GM20431 (cell line): ENCODE measurements around the gene MICALL2.

ENCODE experiments used
- in situ Hi-C: fragments of 300-500 bp; cut with MseI, MboI; formaldehyde crosslinking; loops from one replicate; pipeline ENCODE4 v1.15.0; 2020; ENCODE audit warnings: low sequenced_read_pairs; ENCODE audit not compliant: unreplicated experiment

Gene MICALL2

DNA sequence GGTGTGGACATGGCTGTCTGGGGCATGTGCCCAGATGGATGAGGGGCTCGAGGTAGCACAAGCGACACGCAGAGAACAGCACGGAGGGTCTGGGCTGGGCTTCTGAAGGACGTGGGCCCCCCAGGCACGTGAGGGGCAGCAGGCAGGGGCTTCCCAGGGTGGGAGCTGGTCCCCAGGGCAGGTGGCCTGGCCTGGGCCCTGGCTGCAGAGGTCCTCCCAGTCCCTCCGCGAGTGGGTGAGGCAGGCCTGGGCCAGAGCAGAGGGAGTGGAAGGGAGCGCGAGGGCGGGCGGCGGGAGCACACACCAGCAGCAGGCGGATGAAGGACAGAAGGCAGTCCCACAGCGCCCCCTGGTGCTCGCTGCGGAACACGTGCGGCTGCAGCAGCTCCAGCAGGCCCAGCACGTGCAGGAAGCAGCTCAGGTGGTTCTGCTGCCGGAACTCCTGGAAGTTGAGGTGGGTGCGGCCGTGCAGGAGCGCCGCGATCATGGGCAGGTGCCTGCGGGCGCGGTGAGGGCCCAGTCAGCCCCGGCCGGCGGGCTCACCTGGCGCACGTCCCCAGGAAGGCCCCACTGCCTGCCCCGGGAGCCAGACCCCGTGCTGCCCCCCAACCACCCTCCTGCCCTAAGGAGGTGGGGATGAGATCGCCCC is 14.7 kb upstream of the MICALL2 start:
- in situ Hi-C loops = no loop called here

DNA sequence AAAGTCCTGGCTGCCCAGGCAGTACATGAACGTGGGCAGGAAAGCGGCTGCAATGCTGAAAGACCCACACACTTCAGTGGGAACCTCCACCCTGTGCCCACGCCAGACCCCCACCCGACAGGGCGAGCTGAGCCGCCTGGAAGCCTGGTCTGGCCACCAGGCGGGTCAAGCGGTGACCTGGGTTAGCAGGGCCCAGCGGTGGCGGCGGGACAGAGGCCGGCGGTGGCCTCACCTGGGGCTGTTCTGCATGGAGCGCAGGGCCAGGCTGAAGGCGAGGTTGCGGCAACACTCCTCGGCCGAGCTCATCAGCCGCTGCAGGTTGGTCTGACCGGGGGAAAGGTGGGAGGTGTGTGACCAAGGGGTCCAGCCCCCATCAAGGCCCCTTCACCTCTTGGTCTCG is 11.6 kb upstream of the MICALL2 start:
- in situ Hi-C loops = no loop called here

DNA sequence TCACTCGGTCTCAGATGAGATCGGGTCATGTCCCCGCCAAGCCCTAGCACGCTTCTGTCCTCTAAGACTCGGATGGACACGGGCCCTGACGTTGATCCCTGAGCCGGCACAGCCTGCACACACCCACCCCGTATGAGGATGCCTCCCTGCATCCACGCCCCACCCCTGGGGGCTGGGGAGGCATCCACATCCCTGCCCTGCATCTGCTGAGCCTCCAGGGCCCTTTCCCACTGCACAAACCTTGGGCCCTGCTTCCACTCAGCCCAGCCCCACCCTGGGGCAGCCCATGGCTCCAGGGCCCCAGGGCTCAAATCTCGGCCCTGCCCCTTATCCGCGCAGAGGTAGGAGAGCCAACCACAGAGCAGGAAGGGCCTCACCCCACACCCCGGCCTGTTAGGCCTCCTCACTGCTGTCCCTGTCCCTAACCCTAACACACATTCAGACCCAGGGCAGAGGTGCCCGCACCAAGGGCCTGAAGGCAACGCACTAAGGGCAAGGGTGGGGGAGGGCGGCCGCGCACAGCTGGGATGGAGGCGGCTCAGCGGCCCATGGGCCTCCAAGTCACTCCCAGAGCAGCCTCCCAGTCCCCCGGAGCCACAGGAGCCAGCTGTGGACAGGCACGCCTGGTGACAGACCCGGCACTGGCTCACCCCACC is 9.5 kb upstream of the MICALL2 start:
- in situ Hi-C loops = no loop called here

DNA sequence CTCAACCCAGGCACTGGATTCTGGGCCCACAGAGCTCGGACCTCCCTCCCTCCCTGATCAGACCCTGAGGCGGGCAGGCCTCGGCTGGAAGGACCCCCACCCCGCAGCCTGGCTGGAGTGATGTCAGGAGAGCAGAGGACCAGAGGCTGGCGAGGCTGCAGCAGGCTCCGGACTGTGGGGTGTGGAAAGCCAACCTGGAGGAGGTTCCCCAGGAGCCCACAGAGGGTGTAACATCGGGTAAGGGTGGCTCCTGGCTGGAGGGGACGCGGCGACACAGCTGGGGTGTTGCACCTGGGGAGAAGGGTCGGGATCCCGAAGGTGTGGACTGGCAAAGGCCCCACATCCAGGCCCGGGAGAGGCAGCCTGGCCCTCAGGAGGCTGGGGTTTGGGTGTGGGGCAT is 8.9 kb upstream of the MICALL2 start:
- in situ Hi-C loops = no loop called here

DNA sequence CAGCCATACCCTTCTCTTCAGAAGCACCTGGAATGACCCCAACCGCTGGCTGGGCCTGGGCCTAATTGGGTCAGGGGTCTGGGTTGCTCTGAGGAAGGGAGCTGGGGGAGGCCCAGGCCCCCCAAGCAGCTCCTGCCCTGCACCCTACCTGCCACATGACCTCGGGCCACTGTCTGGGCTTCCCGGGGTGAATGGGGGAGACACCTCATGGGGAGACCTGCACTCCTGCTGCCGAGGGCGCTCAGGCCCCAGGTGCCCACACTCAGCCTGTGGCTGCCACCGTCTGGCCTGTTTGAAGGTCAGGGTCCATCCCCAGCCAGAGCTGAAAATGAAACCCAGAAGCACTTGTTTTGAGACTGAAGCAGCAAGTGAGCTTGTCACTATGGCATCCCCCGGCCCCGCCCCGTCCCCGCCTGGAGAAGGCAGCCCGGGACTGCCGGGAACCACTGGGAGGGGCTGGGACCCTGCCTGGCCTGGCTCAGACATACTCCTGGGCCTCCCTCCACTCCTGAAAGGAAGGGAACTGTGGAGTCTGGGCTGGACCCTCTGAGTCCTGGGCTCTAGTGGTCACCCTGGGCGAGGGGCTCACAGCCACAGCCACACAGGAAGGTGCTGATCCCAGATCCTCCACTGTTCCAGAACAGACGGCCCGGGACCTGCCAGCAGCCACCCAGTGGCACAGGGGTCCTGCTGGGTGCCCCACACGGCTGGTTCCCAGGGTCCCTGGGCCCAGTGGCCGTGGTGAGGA is 7.4 kb upstream of the MICALL2 start:
- in situ Hi-C loops = no loop called here

DNA sequence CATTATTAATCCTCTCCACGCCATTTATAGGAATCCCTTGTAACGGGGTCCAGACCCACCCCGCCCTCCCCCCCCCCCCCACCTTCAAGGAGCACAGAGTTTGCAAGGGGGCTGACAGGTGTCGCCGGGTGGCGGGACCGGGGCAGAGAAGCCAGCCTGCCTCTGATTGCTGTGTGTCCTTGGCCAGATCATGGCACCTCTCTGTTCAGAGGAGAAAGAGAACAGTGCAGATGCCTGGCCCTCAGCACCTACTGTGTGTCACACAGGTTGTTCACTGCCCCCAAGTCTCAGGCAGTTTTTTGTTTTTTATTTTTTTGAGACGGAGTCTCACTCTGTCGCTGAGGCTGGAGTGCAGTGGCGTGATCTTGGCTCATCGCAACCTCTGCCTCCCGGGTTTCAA is 5.4 kb upstream of the MICALL2 start:
- in situ Hi-C loops = no loop called here

DNA sequence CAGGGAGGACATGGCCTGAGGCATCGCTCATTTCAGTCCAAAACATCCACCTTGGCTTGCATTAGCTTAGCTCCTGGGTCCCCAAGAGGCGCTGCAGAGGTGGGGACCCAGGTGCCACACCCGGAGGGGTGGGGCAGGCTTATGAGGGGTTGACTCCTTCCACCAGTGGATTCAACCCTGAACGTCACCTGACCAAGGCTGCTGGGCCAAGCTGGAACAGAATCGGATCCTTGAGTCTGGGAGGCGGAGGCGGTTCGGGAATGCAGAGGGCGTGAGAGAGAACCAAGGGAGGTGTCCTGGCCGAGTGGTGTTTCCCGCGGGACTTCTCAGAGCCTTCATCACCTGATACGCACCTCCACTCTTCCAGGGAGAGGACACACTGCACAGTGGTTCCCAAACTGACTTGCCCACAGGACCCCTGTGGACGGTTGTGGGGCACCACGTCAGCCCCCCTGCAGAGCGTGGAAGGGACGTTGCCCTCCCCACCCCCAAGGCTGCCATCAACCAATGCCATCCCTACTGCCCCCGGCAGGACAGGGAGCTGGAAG is 4.5 kb upstream of the MICALL2 start:
- in situ Hi-C loops = no loop called here

DNA sequence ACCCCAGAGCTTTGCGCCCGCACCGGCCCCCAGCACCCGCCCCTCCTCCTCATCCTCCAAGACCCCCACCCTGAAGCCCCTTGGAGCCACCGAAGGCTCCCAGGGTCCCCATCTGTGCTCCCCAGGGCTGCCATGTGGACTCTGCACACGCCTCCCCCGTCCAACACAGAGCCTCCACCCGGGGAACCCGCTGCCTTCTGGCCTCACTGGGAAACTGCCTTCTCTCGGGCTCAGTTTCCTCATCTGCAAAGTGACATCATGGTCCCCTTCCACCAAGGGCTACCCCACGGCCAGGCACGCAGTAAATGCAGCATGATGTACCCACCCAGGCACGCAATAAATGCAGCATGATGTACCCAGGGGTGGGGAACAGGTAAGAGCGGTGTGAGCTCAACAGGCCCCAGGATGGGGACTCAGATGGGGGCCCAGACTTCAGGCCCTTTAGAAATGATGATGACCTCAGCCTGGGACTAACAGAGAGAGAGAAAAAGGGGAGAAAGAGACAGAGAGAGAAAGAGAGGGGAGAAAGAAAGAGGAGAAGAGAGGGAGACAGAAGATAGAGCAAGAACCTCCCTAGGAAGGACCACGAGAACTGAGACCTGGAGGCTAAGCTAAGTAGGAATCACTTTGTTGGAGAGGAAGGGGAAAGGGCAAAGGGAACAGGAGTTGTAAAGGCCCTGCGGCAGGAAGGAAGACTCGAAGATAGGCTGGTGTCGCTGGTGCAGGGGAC is 2.5 kb upstream of the MICALL2 start:
- in situ Hi-C loops = no loop called here

DNA sequence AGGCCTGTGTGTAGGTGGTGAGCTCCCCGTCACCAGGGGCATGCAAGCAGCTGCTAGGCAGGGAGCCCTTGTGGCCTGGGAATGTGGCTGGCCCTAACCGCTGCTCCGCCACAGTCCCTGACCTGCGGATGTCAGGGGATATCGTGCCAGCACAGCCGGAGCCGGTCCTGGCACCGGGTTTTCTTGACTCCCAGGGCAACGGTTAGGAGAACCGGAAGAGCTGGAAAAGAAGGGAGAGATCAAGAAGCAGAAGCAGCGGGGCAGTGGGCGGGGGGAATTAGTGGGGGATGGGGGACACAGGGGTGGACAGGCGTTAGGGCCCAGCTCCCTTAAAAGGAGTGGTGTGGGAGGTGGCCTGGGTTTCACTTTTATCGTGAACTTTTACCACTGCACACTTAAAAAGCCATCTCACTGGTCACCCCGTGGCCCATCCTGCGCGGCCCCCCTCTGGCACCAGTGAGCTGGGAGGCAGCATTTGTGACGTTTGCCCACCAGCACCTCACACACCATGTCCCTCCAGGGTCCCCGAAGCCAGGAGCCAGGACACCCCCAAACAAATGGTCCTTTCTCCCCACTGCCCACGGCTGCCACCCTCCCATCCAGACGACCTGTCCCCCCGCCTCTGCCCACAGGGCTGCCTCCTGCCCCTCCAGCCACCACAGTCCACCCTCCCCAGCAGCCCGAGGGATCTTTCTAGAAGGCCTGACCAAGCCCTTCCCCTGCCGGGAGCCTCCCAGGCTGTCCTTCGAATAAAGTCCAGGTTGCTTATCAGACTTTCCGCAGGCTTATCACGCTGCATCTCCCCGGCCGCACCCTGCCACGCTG is 1.8 kb upstream of the MICALL2 start:
- in situ Hi-C loops = no loop called here

DNA sequence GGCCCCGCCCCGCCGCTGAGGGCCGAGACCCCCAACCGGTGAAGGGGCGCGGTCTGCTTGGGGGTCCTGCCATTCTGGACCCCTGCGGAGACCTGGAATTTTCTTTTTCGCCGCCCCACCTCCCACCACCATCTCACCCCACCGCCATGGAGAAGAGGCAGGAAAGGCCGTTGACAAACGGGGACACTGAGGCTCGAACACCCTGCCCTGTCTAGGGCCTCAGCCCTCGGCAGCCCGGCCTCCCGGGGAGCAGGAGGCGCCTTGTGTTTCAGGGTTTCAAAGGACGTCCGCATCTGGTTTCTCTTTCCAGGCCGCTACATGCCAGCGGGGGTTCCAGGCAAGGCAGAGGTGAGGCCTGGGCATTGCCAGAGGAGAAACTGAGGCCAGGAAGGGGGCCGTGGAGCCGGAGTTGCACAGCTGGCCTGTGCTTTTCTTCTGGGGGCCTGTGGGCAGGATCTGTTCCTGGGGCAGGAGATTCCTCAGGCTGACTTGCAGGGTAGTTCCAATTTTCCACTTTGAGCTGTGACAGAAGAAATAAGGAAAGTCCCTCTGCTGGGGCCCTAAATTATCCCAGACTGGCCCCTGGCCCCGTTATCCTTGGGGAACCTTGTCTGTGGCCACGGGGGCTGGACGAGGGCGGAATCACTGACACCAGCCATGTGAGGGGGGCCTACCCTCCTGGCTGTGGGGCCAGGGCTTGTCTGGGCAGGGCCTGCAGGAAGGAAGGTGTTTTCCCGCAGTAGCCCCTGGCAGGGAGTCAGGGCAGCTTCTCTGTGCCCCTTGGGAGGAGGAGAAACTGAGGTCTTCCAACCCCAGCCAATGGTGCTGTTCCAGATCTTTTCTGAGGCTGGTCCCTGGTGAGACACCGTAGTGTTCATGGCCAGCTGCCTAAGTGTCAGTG is 900 bp upstream of the MICALL2 start:
- in situ Hi-C loops = no loop called here

DNA sequence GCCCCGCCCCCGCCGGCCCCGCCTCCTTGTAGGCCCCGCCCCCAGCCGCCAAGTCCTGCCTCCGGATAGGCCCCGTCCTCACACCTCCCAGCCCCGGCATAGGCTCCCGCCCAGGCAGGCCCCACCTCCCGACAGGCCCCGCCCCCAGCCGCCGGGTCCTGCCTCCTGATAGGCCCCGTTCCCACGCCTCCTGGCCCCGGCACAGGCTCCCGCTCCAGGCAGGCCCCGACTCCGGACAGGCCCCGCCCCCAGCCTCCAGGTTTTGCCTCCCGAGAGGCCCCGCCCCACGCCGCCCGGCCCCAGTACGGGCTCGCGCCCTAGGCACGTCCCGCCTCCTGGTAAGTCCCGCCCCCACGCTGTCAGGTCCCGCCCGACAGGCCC is 232 bp upstream of the MICALL2 start:
- in situ Hi-C loops = no loop called here

DNA sequence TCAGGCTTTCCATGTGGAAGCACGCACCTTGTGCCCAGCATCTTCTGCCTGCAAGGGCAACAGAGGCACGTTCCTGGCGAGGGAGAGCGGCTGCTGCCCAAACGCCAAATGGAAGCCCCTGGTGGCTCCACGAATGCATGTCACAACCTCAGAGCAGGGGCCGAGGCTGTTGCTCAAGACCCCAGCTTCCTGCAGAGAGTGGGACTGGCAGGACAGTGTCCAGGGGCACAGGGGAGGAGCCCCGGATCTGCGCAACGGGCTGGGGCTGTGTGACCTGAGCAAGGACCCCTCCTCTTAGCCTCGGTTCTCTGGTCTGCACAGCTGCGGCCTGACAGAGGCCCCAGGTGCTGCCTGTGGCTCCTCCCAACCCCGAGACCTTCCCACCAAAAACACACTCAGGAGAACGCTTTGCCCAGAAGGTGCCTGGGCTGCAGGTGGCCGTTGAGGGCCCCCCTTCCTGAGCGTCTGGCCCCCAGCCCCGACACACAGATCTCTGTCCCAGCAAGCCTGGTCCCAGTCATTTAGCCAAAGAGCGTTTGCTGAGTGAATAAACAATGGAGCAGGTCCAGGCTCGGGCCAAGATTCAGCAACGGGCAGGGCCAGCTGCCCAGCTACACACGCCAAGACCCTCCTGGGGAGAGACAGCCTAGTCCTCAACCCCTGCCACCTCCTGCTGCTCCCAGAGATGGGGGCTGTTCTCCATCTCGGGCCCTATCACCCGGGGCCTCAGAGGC is 1.2 kb downstream of the MICALL2 start:
- in situ Hi-C loops = no loop called here

DNA sequence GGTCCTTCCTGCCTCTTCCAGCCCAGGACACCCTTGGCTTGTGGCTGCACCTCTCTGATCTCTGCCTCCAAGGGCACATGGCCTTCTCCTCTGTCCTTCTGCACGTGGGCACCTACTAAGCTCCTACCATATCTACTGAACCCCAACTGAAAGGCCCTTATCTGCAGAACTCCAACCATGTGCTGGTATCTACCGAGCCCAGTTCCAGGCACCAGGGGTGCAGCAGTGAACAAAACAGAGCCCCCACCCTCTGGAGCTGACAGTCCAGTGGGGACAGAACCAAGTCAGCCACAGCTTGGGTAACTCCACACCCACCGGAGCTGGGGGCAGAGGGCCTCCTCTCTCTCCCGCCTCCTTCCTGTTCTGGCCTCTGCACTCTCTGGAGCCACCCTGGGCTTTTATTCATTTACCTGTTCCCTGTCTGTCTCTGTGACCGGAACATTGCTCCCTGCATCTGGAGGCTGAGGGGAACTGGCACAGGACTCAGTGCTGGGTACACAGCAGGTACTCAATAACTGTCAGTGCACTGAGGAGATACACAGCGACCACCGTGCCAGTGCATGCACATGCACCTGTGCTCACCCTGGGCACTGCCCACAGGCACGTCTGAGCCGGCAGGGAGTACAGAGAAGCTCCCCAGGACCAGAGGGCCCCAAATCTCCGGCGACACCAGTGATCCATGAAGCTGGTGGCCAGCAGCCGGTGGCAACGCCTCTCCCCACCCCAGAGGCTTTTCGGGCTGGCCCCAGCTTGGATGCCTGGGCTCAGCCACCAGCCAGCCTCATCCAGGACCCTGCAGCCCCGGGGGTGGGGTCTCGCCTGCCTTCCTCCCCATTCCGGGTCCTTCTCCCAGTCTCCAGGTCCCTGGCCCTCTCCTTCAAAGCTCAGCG is 2.0 kb downstream of the MICALL2 start:
- in situ Hi-C loops = no loop called here

DNA sequence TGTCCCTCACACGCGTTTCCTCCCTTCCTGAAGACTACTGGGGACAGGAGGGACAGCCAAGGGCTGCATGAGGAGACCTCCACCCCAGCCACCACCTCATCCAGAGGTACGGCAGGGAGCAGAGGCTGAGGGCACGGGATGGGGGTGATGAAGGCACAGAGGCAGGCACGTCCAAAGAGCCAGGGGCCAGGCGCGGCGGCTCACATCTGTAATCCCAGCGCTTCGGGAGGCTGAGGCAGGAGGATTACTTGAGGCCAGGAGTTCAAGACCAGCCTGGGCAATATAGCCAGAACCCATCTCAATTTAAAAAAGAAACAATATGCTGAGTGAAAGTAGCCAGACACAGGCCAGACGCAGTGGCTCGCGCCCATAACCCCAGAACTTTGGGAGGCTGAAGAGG is 3.3 kb downstream of the MICALL2 start:
- in situ Hi-C loops = no loop called here

DNA sequence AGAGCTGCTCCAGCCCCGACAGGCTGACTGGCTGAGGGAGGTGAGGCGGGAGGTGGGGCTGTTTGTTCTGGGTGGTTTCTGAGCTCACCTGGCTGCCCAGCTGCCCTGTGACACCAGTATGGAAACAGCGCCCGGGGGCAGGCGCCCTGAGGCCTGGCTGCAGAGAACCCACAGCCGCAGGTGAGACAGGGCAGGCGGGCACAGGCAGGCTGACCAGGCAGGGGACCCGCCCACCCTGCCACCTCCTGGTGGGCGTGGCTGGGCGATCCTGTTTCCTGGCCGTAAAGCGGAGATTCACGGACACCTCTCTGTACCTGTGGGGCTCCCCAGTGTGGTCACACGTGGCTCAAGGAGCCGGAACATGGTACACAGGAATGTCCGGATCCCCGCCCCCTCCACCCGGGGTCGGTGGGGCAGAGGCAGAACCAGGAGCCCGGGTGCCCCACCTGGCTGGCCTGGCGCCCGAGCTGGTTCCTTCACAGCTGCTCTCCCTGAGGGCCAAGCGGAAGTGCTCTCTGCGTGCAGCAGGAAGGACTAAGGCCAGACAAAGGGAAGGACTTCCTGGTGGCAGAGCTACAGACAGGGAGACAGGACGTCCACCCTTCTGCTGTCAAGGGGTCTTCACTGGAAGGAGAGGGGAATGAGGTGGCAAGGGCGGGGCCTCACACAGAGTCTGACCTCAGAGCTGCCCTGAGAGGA is 3.9 kb downstream of the MICALL2 start:
- in situ Hi-C loops = no loop called here

DNA sequence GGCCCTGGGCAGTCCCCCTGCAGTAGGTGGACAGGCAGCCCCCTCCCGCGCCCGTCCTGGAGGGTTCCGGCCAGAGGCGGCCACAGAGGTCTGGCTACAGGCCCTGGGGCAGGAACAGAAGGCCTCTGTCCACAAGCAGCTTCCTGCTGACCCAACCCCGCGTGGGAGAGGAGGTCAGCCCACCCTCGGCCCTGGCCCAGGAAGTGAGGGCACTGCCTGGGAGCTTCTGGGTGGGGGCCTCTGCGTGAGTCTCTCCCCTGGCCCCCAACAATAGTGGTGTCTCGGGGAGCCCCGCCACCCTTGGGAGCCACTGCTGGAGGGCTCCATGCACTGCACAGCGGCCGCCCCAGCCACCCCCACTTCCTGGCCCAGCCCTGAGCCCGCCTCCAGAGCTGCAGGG is 4.7 kb downstream of the MICALL2 start:
- in situ Hi-C loops = no loop called here

DNA sequence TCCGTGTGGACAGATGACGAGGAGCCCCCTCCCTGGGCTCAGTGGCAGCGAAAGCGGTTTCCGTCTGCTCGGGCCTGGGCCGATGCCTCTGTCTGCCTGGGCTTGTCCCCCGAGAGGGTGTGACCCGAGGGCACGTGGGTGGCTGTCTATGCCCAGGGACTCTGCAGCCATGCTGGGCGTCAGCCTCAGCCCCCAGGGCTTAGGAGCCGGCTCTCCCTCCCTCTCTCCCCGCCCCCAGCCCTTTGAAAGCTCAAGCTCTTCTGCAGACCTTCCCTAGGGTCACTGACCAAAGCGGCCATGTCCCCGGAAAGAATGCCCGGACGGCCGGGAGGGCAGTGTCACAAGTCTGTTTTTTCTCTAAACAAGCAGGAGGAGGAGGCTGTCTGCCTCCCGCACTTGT is 7.1 kb downstream of the MICALL2 start:
- in situ Hi-C loops = no loop called here
